A549 (cell line): ENCODE data around the gene POLR2L. TPM values are rescaled to one million over a fixed set of nuclear protein-coding genes. Genes with fewer than 3 reads are reported as not detected.

ENCODE experiments used
- ATAC-seq, 2 experiments: fragments of 200-7000 bp in 1 of 2; fragments of >200 bp in 1 of 2; cut with Nextera tagmentation in 1 of 2; cut with Tn5 transposase in 1 of 2; 3 replicates each; pipeline versions ENCODE4 v1.8.0 to v1.9.1; 2018 to 2020; ENCODE audit warnings: mild to moderate bottlenecking in 1 of 2, moderate library complexity in 1 of 2
- CTCF ChIA-PET: fragments of 300-600 bp; sonication (Branson Sonifier 250); formaldehyde crosslinking; extraction: SDS; loops from one replicate; lab custom pipeline; 2021; ENCODE audit warnings: antibody characterized with exemption, inconsistent platforms; lab: Yijun Ruan, JAX
- POLR2A ChIA-PET: fragments of 350-600 bp; formaldehyde crosslinking; extraction: SDS; loops from one replicate; lab custom pipeline; 2021; ENCODE audit warnings: antibody characterized with exemption, inconsistent platforms; lab: Yijun Ruan, JAX
- DNase-seq, 2 experiments: peaks; one replicate each; pipeline versions ENCODE4 v3.0.0 to v3.0.0-alpha.2; 2011 to 2016; ENCODE audit warnings: low read depth in 1 of 2, low spot score in 1 of 2
- FAIRE-seq: peaks from 2 replicates; lab custom pipeline; 2011; peaks lifted over from hg19 to GRCh38; lab: Jason Lieb, UNC
- H3K27ac ChIP-seq, 2 experiments: fragments of >200 bp; sonication (Bioruptor Twin); formaldehyde crosslinking; 3 replicates each; pipeline ENCODE4 v1.5.1; 2016 to 2017
- H3K4me1 ChIP-seq: fragments of >200 bp; sonication (Bioruptor Twin); formaldehyde crosslinking; 3 replicates; pipeline ENCODE4 v1.6.1; 2016
- H3K4me2 ChIP-seq: fragments of >200 bp; sonication (Bioruptor Twin); formaldehyde crosslinking; 3 replicates; pipeline ENCODE4 v1.6.1; 2016
- H3K4me3 ChIP-seq: fragments of >200 bp; sonication (Bioruptor Twin); formaldehyde crosslinking; 3 replicates; pipeline ENCODE4 v1.5.1; 2016
- H3K9me3 ChIP-seq: fragments of >200 bp; sonication (Bioruptor Twin); formaldehyde crosslinking; 3 replicates; pipeline ENCODE4 v1.6.1; 2016
- ATOH8 ChIP-seq: fragments of 250-450 bp; sonication (Bioruptor Pico); IDR thresholded peaks from 2 replicates; pipeline ENCODE4 v1.5.0; 2020; ENCODE audit warnings: low read depth, mild to moderate bottlenecking, moderate library complexity
- CBX8 ChIP-seq: fragments of 200-600 bp; sonication (generic); IDR thresholded peaks from 2 replicates; pipeline ENCODE4 v1.6.1; 2016
- CHD2 ChIP-seq: fragments of 150-350 bp; IDR thresholded peaks from 2 replicates; pipeline ENCODE4 v1.6.1; 2014; ENCODE audit warnings: low read length; ENCODE audit not compliant: partially characterized antibody
- CTCF ChIP-seq: fragments of >200 bp; sonication (Bioruptor Twin); formaldehyde crosslinking; IDR thresholded peaks from 3 replicates; pipeline ENCODE4 v1.5.1; 2016
- EHF ChIP-seq: fragments of 250-450 bp; sonication (Bioruptor Pico); IDR thresholded peaks from 2 replicates; pipeline ENCODE4 v1.5.0; 2020; ENCODE audit warnings: mild to moderate bottlenecking
- HES2 ChIP-seq: fragments of >200 bp; sonication (Bioruptor Twin); formaldehyde crosslinking; IDR thresholded peaks from 2 replicates; pipeline ENCODE4 v1.6.1; 2016
- HMGXB4 ChIP-seq: fragments of 250-450 bp; sonication (Bioruptor Pico); IDR thresholded peaks from 2 replicates; pipeline ENCODE4 v1.5.0; 2021; ENCODE audit warnings: mild to moderate bottlenecking, moderate library complexity, borderline replicate concordance
- MAX ChIP-seq: IDR thresholded peaks from 2 replicates; pipeline ENCODE4 v1.6.1; 2012
- MYC ChIP-seq: IDR thresholded peaks from 2 replicates; pipeline ENCODE4 v1.6.1; 2012; ENCODE audit warnings: mild to moderate bottlenecking, inconsistent platforms, low read length, improper control_type of control experiment, borderline replicate concordance
- NFE2L2 ChIP-seq: fragments of 150-350 bp; conservative IDR thresholded peaks from 2 replicates; pipeline ENCODE4 v1.6.1; 2014; ENCODE audit warnings: low read length
- POLR2A ChIP-seq: IDR thresholded peaks from 2 replicates; pipeline ENCODE4 v1.6.1; 2012; ENCODE audit warnings: mild to moderate bottlenecking, low read length
- RAD21 ChIP-seq, 2 experiments: fragments of >200 bp in 1 of 2; sonication (Bioruptor Twin) in 1 of 2; formaldehyde crosslinking in 1 of 2; IDR thresholded peaks in 1 of 2; conservative IDR thresholded peaks in 1 of 2; 2 replicates in 1 of 2; 3 replicates in 1 of 2; pipeline ENCODE4 v1.6.1; 2012 to 2018; ENCODE audit warnings: inconsistent platforms in 1 of 2
- RARB ChIP-seq: fragments of 250-450 bp; sonication (Bioruptor Pico); IDR thresholded peaks from 2 replicates; pipeline ENCODE4 v1.8.0; 2021; ENCODE audit warnings: mild to moderate bottlenecking, moderate library complexity
- REST ChIP-seq: fragments of 200-600 bp; sonication (generic); IDR thresholded peaks from 2 replicates; pipeline ENCODE4 v1.6.1; 2016; ENCODE audit warnings: antibody characterized with exemption, mild to moderate bottlenecking, moderate library complexity
- RFX5 ChIP-seq: fragments of 450-650 bp; IDR thresholded peaks from 2 replicates; pipeline ENCODE4 v1.7.1; 2014; ENCODE audit warnings: antibody characterized with exemption, mild to moderate bottlenecking, moderate library complexity
- RNF2 ChIP-seq: fragments of 200-600 bp; sonication (generic); IDR thresholded peaks from 2 replicates; pipeline ENCODE4 v1.6.1; 2016; ENCODE audit warnings: low read depth, mild to moderate bottlenecking, antibody characterized with exemption, moderate library complexity, borderline replicate concordance
- SMC3 ChIP-seq: fragments of >200 bp; sonication (Bioruptor Twin); formaldehyde crosslinking; IDR thresholded peaks from 3 replicates; pipeline ENCODE4 v1.6.1; 2018; ENCODE audit warnings: inconsistent platforms
- TP53 ChIP-seq: fragments of 250-450 bp; sonication (Bioruptor Pico); IDR thresholded peaks from 2 replicates; pipeline ENCODE4 v1.5.0; 2021; ENCODE audit warnings: mild to moderate bottlenecking, moderate library complexity
- ZFP36 ChIP-seq: fragments of 450-650 bp; IDR thresholded peaks from 2 replicates; pipeline ENCODE4 v1.6.1; 2014; ENCODE audit warnings: borderline replicate concordance; ENCODE audit not compliant: partially characterized antibody
- ZNF302 ChIP-seq: fragments of 250-450 bp; sonication (Bioruptor Pico); IDR thresholded peaks from 2 replicates; pipeline ENCODE4 v1.9.0; 2021; ENCODE audit warnings: inconsistent platforms, mild to moderate bottlenecking, moderate library complexity
- ZSCAN20 ChIP-seq: fragments of 250-450 bp; sonication (Bioruptor Pico); IDR thresholded peaks from 2 replicates; pipeline ENCODE4 v1.8.0; 2022; ENCODE audit warnings: mild to moderate bottlenecking, moderate library complexity
- WGBS: methylation state at CpG from one replicate; pipeline ENCODE4 v1.1.6; 2017; ENCODE audit errors: missing lambda C conversion rate; 5-methylcytosine and 5-hydroxymethylcytosine counted together
- polyA plus RNA-seq, 4 experiments: library from polyadenylated mRNA; depleted of rRNA in 3 of 4; stranded (reverse); fragments of >200 nt; fragmentation: RNase III in 1 of 4; extraction: RNeasy Plus Mini Kit Qiagen cat#74134 plus additional on column Dnase treatment in 1 of 4; gene quantifications; 2 replicates in 3 of 4; 3 replicates in 1 of 4; pipeline ENCODE4 v1.2.3, GENCODE V29; 2011 to 2017

Gene POLR2L
- polyA plus RNA-seq, 2 of the 4 experiments (the other 2 are of a cell fraction), result 140 to 773 TPM

- DNase-seq (no peak), FAIRE-seq (no peak), ATAC-seq (peak in 1 of 2 experiments; percentile 46; a peak in 2 of 6 replicates)
- Histone ChIP-seq H3K9me3 (no peaks in the 10 kb centered on the region), H3K4me2 (no peak overlapping the region), H3K4me3 (no peak overlapping the region), H3K4me1 (peaks cover 54% of the 10 kb centered on the region), H3K27ac (peak overlapping the region in 1 of 2 experiments; percentile 57; a peak in 2 of 6 replicates)
- CTCF ChIA-PET, result interaction anchor here (1.5 kb wide), 1 partner anchor 200 kb away, joined by 9 read pairs; no protein-coding TSS in a partner anchor
- POLR2A ChIA-PET, result interaction anchor here (1.5 kb wide), 1 partner anchor 9 kb away, joined by 7 read pairs; no protein-coding TSS in a partner anchor
- TF ChIP-seq SMC3 (peak; percentile 23; the same call in 2 of the 3 replicates), CHD2 (no peak), RAD21 (conservative IDR thresholded peaks at IDR 0.05 in 1 of 2, IDR thresholded peaks at IDR 0.05 in 1 of 2) (peak; percentile 28 to 45; a peak in 2 of 5 replicates)
- WGBS, result 73% methylated on average over 14 of the region's 28 CpGs
These were observed 8.7 kb upstream of the POLR2L start for GRCh38 chr11:850775-851763.

- TF ChIP-seq NFE2L2, result no peak
- TF ChIP-seq CBX8, result no peak
- TF ChIP-seq ATOH8 (CRISPR knock-in tag), result no peak
- TF ChIP-seq ZFP36, result no peak
- no peak for TF ChIP-seq ZSCAN20 (CRISPR knock-in tag)
- TF ChIP-seq MAX, result no peak
- no peak for TF ChIP-seq REST
- no peak for TF ChIP-seq RARB (CRISPR knock-in tag)
- no peak for TF ChIP-seq RFX5
- no peak for TF ChIP-seq POLR2A
- TF ChIP-seq HMGXB4 (CRISPR knock-in tag), result no peak
- no peak for TF ChIP-seq TP53 (CRISPR knock-in tag)
- no peak for TF ChIP-seq ZNF302 (CRISPR knock-in tag)
- no peak for TF ChIP-seq EHF
- TF ChIP-seq CTCF, result no peak
- no peak for TF ChIP-seq RNF2
- TF ChIP-seq MYC, result no peak
- TF ChIP-seq HES2, result no peak
- ChIA-PET POLR2A (interaction anchor here (1.5 kb wide), 1 partner anchor 10 kb away, joined by 7 read pairs; no protein-coding TSS in a partner anchor), CTCF (interaction anchor here (1.5 to 5.4 kb wide), 4 partner anchors 11 to 201 kb away, joined by 9 to 40 read pairs (median 28); no protein-coding TSS in a partner anchor)
- ATAC-seq, result no peak
- H3K27ac ChIP-seq, result no peak overlapping the region
- DNase-seq, result no peak
- no peaks in the 10 kb centered on the region for H3K9me3 ChIP-seq
- peaks cover 63% of the 10 kb centered on the region for H3K4me1 ChIP-seq
- H3K4me2 ChIP-seq, result no peak overlapping the region
- 95% methylated on average over 87 of the region's 97 CpGs for WGBS
- H3K4me3 ChIP-seq, result no peak overlapping the region
- FAIRE-seq, result no peak
These were observed 7.8 kb upstream of the POLR2L start for GRCh38 chr11:849951-850774.
